WTC11 (cell line): ENCODE measurements around the gene CELA2A. TPM values are rescaled to one million over a fixed set of nuclear protein-coding genes. Genes with fewer than 3 reads are reported as not detected.

ENCODE experiments used
- ATAC-seq: fragments of 200-7000 bp; cut with Tn5 transposase; 2 replicates; pipeline ENCODE4 v1.10.0; 2021; ENCODE audit warnings: mild to moderate bottlenecking, moderate library complexity
- CTCF ChIA-PET: fragments of 300-600 bp; sonication (Branson Sonifier 250); formaldehyde crosslinking; loops from one replicate; lab custom pipeline; 2021; ENCODE audit warnings: antibody characterized with exemption; lab: Charles Lee
- POLR2A ChIA-PET: fragments of 350-600 bp; sonication (Branson Sonifier 250); formaldehyde crosslinking; loops from one replicate; lab custom pipeline; 2021; ENCODE audit warnings: antibody characterized with exemption; lab: Charles Lee
- DNase-seq: peaks from one replicate; pipeline ENCODE4 v3.0.0; 2021; ENCODE audit warnings: low spot score
- H3K27ac Mint-ChIP-seq: 2 replicates; pipeline ENCODE4 v1.8.0; 2021; ENCODE audit warnings: mixed read lengths
- H3K27me3 Mint-ChIP-seq: 2 replicates; pipeline ENCODE4 v1.8.0; 2021; ENCODE audit warnings: low read depth, mild to moderate bottlenecking, moderate library complexity, mixed read lengths
- H3K36me3 Mint-ChIP-seq: 2 replicates; pipeline ENCODE4 v1.8.0; 2021; ENCODE audit warnings: mixed read lengths
- H3K4me1 Mint-ChIP-seq: 2 replicates; pipeline ENCODE4 v1.8.0; 2022; ENCODE audit warnings: mixed read lengths
- H3K4me3 Mint-ChIP-seq: 2 replicates; pipeline ENCODE4 v1.8.0; 2021; ENCODE audit warnings: mild to moderate bottlenecking, moderate library complexity, mixed read lengths
- H3K9me3 Mint-ChIP-seq: 2 replicates; pipeline ENCODE4 v1.8.0; 2021; ENCODE audit warnings: mixed read lengths
- ARID4B ChIP-seq: sonication (generic); formaldehyde crosslinking; IDR thresholded peaks from 2 replicates; pipeline ENCODE4 v1.8.0; 2023; ENCODE audit warnings: missing genetic modification reagents, mild to moderate bottlenecking, borderline replicate concordance
- ATF1 ChIP-seq: sonication (generic); formaldehyde crosslinking; IDR thresholded peaks from 2 replicates; pipeline ENCODE4 v1.8.1; 2023; ENCODE audit warnings: mild to moderate bottlenecking, moderate library complexity, missing genetic modification reagents
- ATF3 ChIP-seq: sonication (generic); formaldehyde crosslinking; conservative IDR thresholded peaks from 2 replicates; pipeline ENCODE4 v1.8.1; 2022; ENCODE audit warnings: mild to moderate bottlenecking, missing genetic modification reagents
- CBFB ChIP-seq: sonication (generic); formaldehyde crosslinking; IDR thresholded peaks from 2 replicates; pipeline ENCODE4 v1.8.1; 2022; ENCODE audit warnings: mild to moderate bottlenecking, low read depth, missing genetic modification reagents
- ELF4 ChIP-seq: sonication (generic); formaldehyde crosslinking; IDR thresholded peaks from 2 replicates; pipeline ENCODE4 v1.8.1; 2022; ENCODE audit warnings: low read depth, mild to moderate bottlenecking, moderate library complexity, missing genetic modification reagents
- GTF2I ChIP-seq: fragments of 250-450 bp; sonication (Bioruptor Pico); conservative IDR thresholded peaks from 2 replicates; pipeline ENCODE4 v1.4.0; 2021; ENCODE audit warnings: mild to moderate bottlenecking
- NR1H2 ChIP-seq: sonication (generic); formaldehyde crosslinking; IDR thresholded peaks from 2 replicates; pipeline ENCODE4 v1.9.0; 2021; ENCODE audit warnings: mild to moderate bottlenecking, moderate library complexity, missing genetic modification reagents
- SMAD3 ChIP-seq: sonication (generic); formaldehyde crosslinking; IDR thresholded peaks from 2 replicates; pipeline ENCODE4 v1.8.0; 2022; ENCODE audit warnings: missing genetic modification reagents, mild to moderate bottlenecking, borderline replicate concordance
- STAT6 ChIP-seq: sonication (generic); formaldehyde crosslinking; conservative IDR thresholded peaks from 2 replicates; pipeline ENCODE4 v1.8.1; 2023; ENCODE audit warnings: mild to moderate bottlenecking, low read depth, missing genetic modification reagents, moderate library complexity
- ZMAT4 ChIP-seq: fragments of 250-450 bp; sonication (Bioruptor Pico); IDR thresholded peaks from 2 replicates; pipeline ENCODE4 v1.9.0; 2021; ENCODE audit warnings: mild to moderate bottlenecking
- ZNF232 ChIP-seq: sonication (generic); formaldehyde crosslinking; IDR thresholded peaks from 2 replicates; pipeline ENCODE4 v1.8.0; 2022; ENCODE audit warnings: mild to moderate bottlenecking, missing genetic modification reagents
- ZNF281 ChIP-seq: sonication (generic); formaldehyde crosslinking; IDR thresholded peaks from 2 replicates; pipeline ENCODE4 v1.8.0; 2023; ENCODE audit warnings: mild to moderate bottlenecking, missing genetic modification reagents
- total RNA-seq: library from RNA; stranded (reverse); gene quantifications from 3 replicates; pipeline ENCODE4 v1.2.3, GENCODE V29; 2021
- TF ChIP-seq, protein P1 (sequence below): sonication (generic); formaldehyde crosslinking; IDR thresholded peaks from 2 replicates; pipeline ENCODE4 v1.8.1; 2022; ENCODE audit warnings: low read depth, mild to moderate bottlenecking, moderate library complexity, missing genetic modification reagents, borderline replicate concordance
- TF ChIP-seq, protein P2 (sequence below): sonication (generic); formaldehyde crosslinking; IDR thresholded peaks from 2 replicates; pipeline ENCODE4 v1.8.0; 2023; ENCODE audit warnings: missing genetic modification reagents
- TF ChIP-seq, protein P3 (sequence below): sonication (generic); formaldehyde crosslinking; IDR thresholded peaks from 2 replicates; pipeline ENCODE4 v1.8.1; 2022; ENCODE audit warnings: low read depth, missing genetic modification reagents, borderline replicate concordance
- TF ChIP-seq, protein P4 (sequence below): fragments of 250-450 bp; sonication (Bioruptor Pico); IDR thresholded peaks from 2 replicates; pipeline ENCODE4 v2.1.2; 2022; ENCODE audit warnings: mild to moderate bottlenecking, moderate library complexity

CELA2A gene
- total RNA-seq, 1 experiment from 2014 or later: 0.83 TPM

DNA sequence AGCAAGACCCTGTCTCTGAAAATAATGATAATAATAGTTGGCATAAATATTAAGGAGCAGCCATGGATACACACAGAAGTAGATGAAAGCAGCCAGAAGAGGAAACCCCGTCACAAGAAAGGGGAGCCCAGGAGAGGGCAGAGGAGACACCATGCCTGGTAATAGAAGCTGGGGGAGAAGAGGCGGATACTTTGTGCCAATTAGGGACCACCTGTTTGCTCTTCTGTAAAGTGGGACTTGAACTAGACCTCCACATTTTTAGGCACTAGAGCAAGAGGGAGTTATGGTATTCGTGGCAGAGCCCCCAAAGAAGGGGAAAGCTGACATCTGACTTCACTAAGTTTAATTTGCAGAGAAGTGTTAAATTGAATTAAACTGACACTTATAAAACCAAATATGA lies 31.8 kb downstream of the CELA2A start:
- no peak overlapping the region for H3K27ac Mint-ChIP-seq
- H3K4me3 Mint-ChIP-seq: no peak overlapping the region
- CTCF ChIA-PET: no interaction called here
- TF ChIP-seq ATF1 (CRISPR knock-in tag): no peak
- no peak for TF ChIP-seq ARID4B (CRISPR knock-in tag)
- TF ChIP-seq STAT6: no peak
- TF ChIP-seq ZMAT4 (CRISPR knock-in tag): no peak
- no peak for TF ChIP-seq ELF4 (CRISPR knock-in tag)
- TF ChIP-seq ZNF281 (CRISPR knock-in tag): no peak
- TF ChIP-seq ZNF232: no peak
- TF ChIP-seq, protein P1, sequence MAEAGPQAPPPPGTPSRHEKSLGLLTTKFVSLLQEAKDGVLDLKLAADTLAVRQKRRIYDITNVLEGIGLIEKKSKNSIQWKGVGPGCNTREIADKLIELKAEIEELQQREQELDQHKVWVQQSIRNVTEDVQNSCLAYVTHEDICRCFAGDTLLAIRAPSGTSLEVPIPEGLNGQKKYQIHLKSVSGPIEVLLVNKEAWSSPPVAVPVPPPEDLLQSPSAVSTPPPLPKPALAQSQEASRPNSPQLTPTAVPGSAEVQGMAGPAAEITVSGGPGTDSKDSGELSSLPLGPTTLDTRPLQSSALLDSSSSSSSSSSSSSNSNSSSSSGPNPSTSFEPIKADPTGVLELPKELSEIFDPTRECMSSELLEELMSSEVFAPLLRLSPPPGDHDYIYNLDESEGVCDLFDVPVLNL (CRISPR knock-in tag): no peak
- TF ChIP-seq, protein P2, sequence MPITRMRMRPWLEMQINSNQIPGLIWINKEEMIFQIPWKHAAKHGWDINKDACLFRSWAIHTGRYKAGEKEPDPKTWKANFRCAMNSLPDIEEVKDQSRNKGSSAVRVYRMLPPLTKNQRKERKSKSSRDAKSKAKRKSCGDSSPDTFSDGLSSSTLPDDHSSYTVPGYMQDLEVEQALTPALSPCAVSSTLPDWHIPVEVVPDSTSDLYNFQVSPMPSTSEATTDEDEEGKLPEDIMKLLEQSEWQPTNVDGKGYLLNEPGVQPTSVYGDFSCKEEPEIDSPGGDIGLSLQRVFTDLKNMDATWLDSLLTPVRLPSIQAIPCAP (CRISPR knock-in tag): no peak
- TF ChIP-seq ATF3: no peak
- TF ChIP-seq, protein P3, sequence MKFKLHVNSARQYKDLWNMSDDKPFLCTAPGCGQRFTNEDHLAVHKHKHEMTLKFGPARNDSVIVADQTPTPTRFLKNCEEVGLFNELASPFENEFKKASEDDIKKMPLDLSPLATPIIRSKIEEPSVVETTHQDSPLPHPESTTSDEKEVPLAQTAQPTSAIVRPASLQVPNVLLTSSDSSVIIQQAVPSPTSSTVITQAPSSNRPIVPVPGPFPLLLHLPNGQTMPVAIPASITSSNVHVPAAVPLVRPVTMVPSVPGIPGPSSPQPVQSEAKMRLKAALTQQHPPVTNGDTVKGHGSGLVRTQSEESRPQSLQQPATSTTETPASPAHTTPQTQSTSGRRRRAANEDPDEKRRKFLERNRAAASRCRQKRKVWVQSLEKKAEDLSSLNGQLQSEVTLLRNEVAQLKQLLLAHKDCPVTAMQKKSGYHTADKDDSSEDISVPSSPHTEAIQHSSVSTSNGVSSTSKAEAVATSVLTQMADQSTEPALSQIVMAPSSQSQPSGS (CRISPR knock-in tag): no peak
- no peak for TF ChIP-seq SMAD3 (CRISPR knock-in tag)
- TF ChIP-seq, protein P4, sequence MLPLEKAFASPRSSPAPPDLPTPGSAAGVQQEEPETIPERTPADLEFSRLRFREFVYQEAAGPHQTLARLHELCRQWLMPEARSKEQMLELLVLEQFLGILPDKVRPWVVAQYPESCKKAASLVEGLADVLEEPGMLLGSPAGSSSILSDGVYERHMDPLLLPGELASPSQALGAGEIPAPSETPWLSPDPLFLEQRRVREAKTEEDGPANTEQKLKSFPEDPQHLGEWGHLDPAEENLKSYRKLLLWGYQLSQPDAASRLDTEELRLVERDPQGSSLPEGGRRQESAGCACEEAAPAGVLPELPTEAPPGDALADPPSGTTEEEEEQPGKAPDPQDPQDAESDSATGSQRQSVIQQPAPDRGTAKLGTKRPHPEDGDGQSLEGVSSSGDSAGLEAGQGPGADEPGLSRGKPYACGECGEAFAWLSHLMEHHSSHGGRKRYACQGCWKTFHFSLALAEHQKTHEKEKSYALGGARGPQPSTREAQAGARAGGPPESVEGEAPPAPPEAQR (CRISPR knock-in tag): no peak
- TF ChIP-seq CBFB (CRISPR knock-in tag): no peak
- TF ChIP-seq NR1H2: no peak
- no peak for TF ChIP-seq GTF2I (CRISPR knock-in tag)
- no peak for ATAC-seq
- H3K4me1 Mint-ChIP-seq: no peaks in the 10 kb centered on the region
- no peak for DNase-seq
- peaks cover 3% of the 10 kb centered on the region; the same call in 1 of the 2 replicates for H3K9me3 Mint-ChIP-seq
- no peaks in the 10 kb centered on the region for H3K27me3 Mint-ChIP-seq
- POLR2A ChIA-PET: no interaction called here
- peaks cover 12% of the 10 kb centered on the region for H3K36me3 Mint-ChIP-seq
